Transverse colon (tissue), 4 donors: ENCODE data around the gene TFAP2E. TPM values are rescaled to one million over a fixed set of nuclear protein-coding genes. Genes with fewer than 3 reads are reported as not detected.

Source experiments
- DNase-seq: peaks from one replicate; pipeline ENCODE4 v3.0.0-alpha.2; 2019
- H3K27ac ChIP-seq, 4 donors: fragments of 200-600 bp; sonication (generic); 2 replicates each; pipeline ENCODE4 v1.5.1; 2016 to 2018; ENCODE audit warnings: inconsistent platforms in 4 of 4
- H3K27me3 ChIP-seq: fragments of 200-600 bp; sonication (generic); 2 replicates; pipeline ENCODE4 v1.5.1; 2017; ENCODE audit warnings: inconsistent platforms
- H3K36me3 ChIP-seq, 4 donors: fragments of 200-600 bp; sonication (generic); 2 replicates each; pipeline ENCODE4 v1.5.1; 2017 to 2019; ENCODE audit warnings: inconsistent platforms in 4 of 4
- H3K4me1 ChIP-seq, 4 donors: fragments of 200-600 bp; sonication (generic); 2 replicates each; pipeline ENCODE4 v1.5.1; 2017 to 2020; ENCODE audit warnings: inconsistent platforms in 4 of 4
- H3K4me3 ChIP-seq, 4 donors: fragments of 200-600 bp; sonication (generic); 1 replicate in 1 of 4; 2 replicates in 3 of 4; pipeline versions ENCODE4 v1.5.1 to v1.6.1; 2017 to 2019; ENCODE audit warnings: inconsistent platforms in 4 of 4
- H3K9me3 ChIP-seq, 2 donors: fragments of 200-600 bp; sonication (generic); 2 replicates each; pipeline ENCODE4 v1.5.1; 2017 to 2019; ENCODE audit warnings: inconsistent platforms in 2 of 2
- EP300 ChIP-seq: sonication (generic); formaldehyde crosslinking; IDR thresholded peaks from one replicate; pipeline ENCODE4 v1.6.1; 2017; ENCODE audit warnings: antibody characterized with exemption, low read depth
- POLR2A ChIP-seq: fragments of 450-650 bp; IDR thresholded peaks from one replicate; pipeline ENCODE4 v1.6.1; 2016; ENCODE audit warnings: antibody characterized with exemption, mild to moderate bottlenecking, moderate library complexity
- POLR2AphosphoS5 ChIP-seq, 3 donors: sonication (generic); formaldehyde crosslinking; IDR thresholded peaks; one replicate each; pipeline ENCODE4 v1.6.1; 2016; ENCODE audit warnings: antibody characterized with exemption in 3 of 3
- WGBS, 2 donors: methylation state at CpG; one replicate each; pipeline ENCODE4 v1.1.5; 2018; ENCODE audit warnings: low coverage in 1 of 2; 5-methylcytosine and 5-hydroxymethylcytosine counted together
- in situ Hi-C, 4 donors: fragments of 200-750 bp; cut with MboI; loops; one replicate each; pipeline versions ENCODE4 v1.15.0 to v1.15.1; 2017; ENCODE audit warnings: low sequenced_read_pairs in 3 of 4, low pct_ligation_motif_present in 1 of 4, low pct_unique_long_range_greater_than_20kb in 1 of 4
- intact Hi-C: fragments of 100-400 bp; cut with DNase I; formaldehyde crosslinking; loops from one replicate; pipeline ENCODE4 v1.15.1; 2023; ENCODE audit warnings: low total_unique reads
- total RNA-seq, 4 donors: library from RNA; depleted of rRNA; stranded (reverse); fragments of >200 nt; gene quantifications; one replicate each; pipeline ENCODE4 v1.1.0, GENCODE V29; 2016
- TF ChIP-seq, protein P1 (sequence below), 5 experiments: fragments of 200-600 bp in 3 of 5; fragments of 450-650 bp in 2 of 5; sonication (generic) in 3 of 5; IDR thresholded peaks; 1 replicate in 2 of 5; 2 replicates in 3 of 5; pipeline ENCODE4 v1.5.1; 2016 to 2017; ENCODE audit warnings: antibody characterized with exemption in 5 of 5, inconsistent platforms in 3 of 5, mild to moderate bottlenecking in 2 of 5, moderate library complexity in 1 of 5

Gene TFAP2E
- total RNA-seq, 4 donors from 2014 or later: 0.27 to 1.4 TPM; not detected in 2

DNA sequence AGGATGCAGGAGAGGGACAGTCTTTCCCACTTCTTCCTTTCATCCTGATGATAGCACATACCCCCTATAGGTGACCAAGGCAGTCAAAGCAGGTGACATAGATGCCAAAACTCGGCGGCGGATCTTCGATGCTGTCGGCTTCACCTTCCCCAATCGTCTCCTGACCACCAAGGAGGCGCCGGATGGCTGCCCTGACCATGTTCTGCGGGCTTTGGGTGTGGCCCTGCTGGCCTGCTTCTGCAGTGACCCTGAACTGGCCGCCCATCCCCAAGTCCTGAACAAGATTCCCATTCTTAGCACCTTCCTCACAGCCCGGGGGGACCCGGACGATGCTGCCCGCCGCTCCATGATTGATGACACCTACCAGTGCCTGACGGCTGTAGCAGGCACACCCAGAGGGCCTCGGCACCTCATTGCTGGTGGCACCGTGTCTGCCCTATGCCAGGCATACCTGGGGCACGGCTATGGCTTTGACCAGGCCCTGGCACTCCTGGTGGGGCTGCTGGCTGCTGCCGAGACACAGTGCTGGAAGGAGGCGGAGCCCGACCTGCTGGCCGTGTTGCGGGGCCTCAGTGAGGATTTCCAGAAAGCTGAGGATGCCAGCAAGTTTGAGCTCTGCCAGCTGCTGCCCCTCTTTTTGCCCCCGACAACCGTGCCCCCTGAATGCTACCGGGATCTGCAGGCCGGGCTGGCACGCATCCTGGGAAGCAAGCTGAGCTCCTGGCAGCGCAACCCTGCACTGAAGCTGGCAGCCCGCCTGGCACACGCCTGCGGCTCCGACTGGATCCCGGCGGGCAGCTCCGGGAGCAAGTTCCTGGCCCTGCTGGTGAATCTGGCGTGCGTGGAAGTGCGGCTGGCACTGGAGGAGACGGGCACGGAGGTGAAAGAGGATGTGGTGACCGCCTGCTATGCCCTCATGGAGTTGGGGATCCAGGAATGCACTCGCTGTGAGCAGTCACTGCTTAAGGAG is 12.6 kb upstream of the TFAP2E start:
- peak; percentile 39 for DNase-seq
- Histone ChIP-seq H3K27ac (peak overlapping the region in 1 of 4 donors; percentile 43), H3K4me1 (peaks cover 16 to 24% (median 20%) of the 10 kb centered on the region in 4 donors)

DNA sequence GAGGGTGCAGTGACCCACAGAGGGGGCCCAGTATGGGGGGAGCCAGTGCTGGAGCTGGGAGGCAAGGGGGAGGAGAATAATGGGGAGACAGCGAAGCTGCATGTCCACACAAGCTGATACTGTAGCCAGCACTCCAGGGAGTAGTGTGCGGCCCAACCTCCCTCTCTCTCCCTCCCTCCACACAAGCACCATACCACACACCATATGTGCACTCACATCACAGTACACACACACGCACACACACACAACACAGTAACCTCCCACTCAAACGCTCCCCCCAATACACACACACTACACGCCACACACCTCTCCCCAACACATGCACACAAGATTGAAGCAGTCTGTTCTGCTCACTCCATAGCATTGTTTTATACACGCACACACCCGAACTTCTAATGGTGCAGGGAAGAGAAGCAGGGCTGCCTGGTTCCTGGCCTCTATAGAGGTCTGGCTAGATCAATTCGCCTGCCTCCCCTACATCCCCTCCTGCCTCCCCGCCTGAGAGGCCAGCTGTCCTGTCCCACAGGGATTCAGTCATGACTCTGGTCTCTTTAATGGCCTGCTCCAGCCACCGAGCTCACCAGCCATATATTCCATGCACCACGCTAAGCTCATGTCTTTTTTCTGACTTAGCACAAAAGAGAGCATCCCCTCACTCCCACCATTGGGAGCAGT is 11.7 kb upstream of the TFAP2E start:
- H3K4me1 ChIP-seq: peaks cover 7 to 15% (median 11%) of the 10 kb centered on the region in 4 donors
- peak overlapping the region in 1 of 4 donors; percentile 43 for H3K27ac ChIP-seq
- no peaks in the 10 kb centered on the region for H3K27me3 ChIP-seq
- DNase-seq: no peak
- no peak overlapping the region for H3K4me3 ChIP-seq
- H3K36me3 ChIP-seq: no peaks in the 10 kb centered on the region
- TF ChIP-seq EP300 (no peak), POLR2AphosphoS5 (IDR thresholded peaks at IDR 0.05) (no peak), POLR2A (no peak)
- TF ChIP-seq, protein P1, sequence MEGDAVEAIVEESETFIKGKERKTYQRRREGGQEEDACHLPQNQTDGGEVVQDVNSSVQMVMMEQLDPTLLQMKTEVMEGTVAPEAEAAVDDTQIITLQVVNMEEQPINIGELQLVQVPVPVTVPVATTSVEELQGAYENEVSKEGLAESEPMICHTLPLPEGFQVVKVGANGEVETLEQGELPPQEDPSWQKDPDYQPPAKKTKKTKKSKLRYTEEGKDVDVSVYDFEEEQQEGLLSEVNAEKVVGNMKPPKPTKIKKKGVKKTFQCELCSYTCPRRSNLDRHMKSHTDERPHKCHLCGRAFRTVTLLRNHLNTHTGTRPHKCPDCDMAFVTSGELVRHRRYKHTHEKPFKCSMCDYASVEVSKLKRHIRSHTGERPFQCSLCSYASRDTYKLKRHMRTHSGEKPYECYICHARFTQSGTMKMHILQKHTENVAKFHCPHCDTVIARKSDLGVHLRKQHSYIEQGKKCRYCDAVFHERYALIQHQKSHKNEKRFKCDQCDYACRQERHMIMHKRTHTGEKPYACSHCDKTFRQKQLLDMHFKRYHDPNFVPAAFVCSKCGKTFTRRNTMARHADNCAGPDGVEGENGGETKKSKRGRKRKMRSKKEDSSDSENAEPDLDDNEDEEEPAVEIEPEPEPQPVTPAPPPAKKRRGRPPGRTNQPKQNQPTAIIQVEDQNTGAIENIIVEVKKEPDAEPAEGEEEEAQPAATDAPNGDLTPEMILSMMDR (IDR thresholded peaks at IDR 0.05): no peak
- intact Hi-C loops (loop anchor here (5.0 kb wide), 1 partner anchor 109 kb away; no protein-coding TSS in a partner anchor), in situ Hi-C loops (loop anchor here in 3 of 4 donors (5.0 to 25.0 kb wide), 5 partner anchors 99 to 374 kb away; partner anchors contain the start of gene SFPQ (in 2 of the 3))
- no peaks in the 10 kb centered on the region for H3K9me3 ChIP-seq
- WGBS, 2 donors: 90 to 92% methylated on average over 3 to 11 of the region's 11 CpGs

More for the DNA sequence above, 12.6 kb upstream of the TFAP2E start:
- intact Hi-C loops (loop anchor here (5.0 kb wide), 1 partner anchor 108 kb away; no protein-coding TSS in a partner anchor), in situ Hi-C loops (loop anchor here in 3 of 4 donors (5.0 to 25.0 kb wide), 5 partner anchors 98 to 373 kb away; partner anchors contain the start of gene SFPQ (in 2 of the 3))
- no peak for TF ChIP-seq POLR2AphosphoS5 (IDR thresholded peaks at IDR 0.05)
- TF ChIP-seq, protein P1 (IDR thresholded peaks at IDR 0.05): no peak
- no peak for TF ChIP-seq EP300
- TF ChIP-seq POLR2A: no peak
- 74% methylated on average over 39 of the region's 44 CpGs; no CpG with 5 or more reads in 1 of the 2 donors for WGBS, 2 donors
- Histone ChIP-seq H3K4me3 (no peak overlapping the region), H3K27me3 (no peaks in the 10 kb centered on the region), H3K36me3 (no peaks in the 10 kb centered on the region), H3K9me3 (no peaks in the 10 kb centered on the region)

DNA sequence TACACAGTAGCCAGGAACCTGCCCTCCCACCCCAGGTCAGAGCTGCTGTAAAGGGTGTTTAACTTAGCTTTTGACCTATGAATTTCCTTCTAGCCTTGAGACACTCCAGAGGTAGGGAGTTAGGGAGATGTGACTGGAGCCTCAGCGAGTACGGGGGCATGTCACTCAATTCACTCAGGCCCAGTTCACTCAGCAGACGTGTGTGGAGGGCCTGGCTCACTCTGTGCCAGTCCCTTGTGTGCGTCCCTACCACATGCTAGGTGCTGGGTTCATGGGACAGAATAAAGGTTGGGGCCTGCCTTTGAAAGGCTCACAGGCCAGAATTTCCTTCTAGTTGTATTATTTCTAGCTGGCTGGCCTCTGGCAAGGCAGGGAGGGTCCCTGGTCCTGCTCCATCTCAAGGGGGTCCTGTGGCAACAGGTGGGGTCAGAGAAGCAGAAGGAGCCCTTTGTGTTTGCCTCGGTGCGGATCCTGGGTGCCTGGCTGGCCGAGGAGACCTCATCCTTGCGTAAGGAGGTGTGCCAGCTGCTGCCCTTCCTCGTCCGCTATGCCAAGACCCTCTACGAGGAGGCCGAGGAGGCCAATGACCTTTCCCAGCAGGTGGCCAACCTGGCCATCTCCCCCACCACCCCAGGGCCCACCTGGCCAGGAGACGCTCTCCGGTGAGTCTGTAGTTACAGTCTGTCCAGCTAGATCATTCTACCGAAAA is 11.0 kb upstream of the TFAP2E start:
- WGBS, 2 donors: 97% methylated on average over 11 of the region's 15 CpGs; no CpG with 5 or more reads in 1 of the 2 donors
- Histone ChIP-seq H3K4me3 (no peak overlapping the region), H3K27me3 (no peaks in the 10 kb centered on the region), H3K4me1 (peaks cover 5 to 13% (median 9%) of the 10 kb centered on the region in 4 donors), H3K27ac (no peak overlapping the region), H3K9me3 (no peaks in the 10 kb centered on the region), H3K36me3 (no peaks in the 10 kb centered on the region)
- TF ChIP-seq POLR2AphosphoS5 (IDR thresholded peaks at IDR 0.05) (no peak), EP300 (no peak), POLR2A (no peak)
- TF ChIP-seq, protein P1 (IDR thresholded peaks at IDR 0.05): no peak
- in situ Hi-C loops: loop anchor here in 3 of 4 donors (5.0 to 25.0 kb wide), 5 partner anchors 100 to 375 kb away; partner anchors contain the start of gene SFPQ (in 2 of the 3)
- intact Hi-C loops: loop anchor here (5.0 kb wide), 1 partner anchor 110 kb away; no protein-coding TSS in a partner anchor
- no peak for DNase-seq
